Measurements from ENCODE around the gene SCFD2.
"Not testable (repeated sequence)": the region's sequence is repeated elsewhere in the genome, so short reads cannot be mapped to it uniquely, and the experiment has no call there.

SCFD2 gene

GRCh38 chr4:53040851-53041250 is 325.0 kb downstream of the SCFD2 start:
- no peak for DNase-seq

- no peak for DNase-seq
These were observed 325.4 kb downstream of the SCFD2 start for GRCh38 chr4:53040459-53040815.

GRCh38 chr4:53039741-53040458 is 326.0 kb downstream of the SCFD2 start:
- no peak for DNase-seq

- DNase-seq = no peak
These were observed 328.0 kb downstream of the SCFD2 start for GRCh38 chr4:53037892-53038291.

- DNase-seq = not testable (repeated sequence)
These were observed 333.0 kb downstream of the SCFD2 start for GRCh38 chr4:53032908-53033307.

- DNase-seq = no peak
These were observed 339.6 kb downstream of the SCFD2 start for GRCh38 chr4:53026233-53026632.

GRCh38 chr4:53023677-53024299 is 342.1 kb downstream of the SCFD2 start:
- no peak for DNase-seq

GRCh38 chr4:53022513-53023100 is 343.3 kb downstream of the SCFD2 start:
- DNase-seq = no peak

GRCh38 chr4:53021754-53022512 is 343.9 kb downstream of the SCFD2 start:
- DNase-seq = no peak

GRCh38 chr4:53019485-53020382 is 346.1 kb downstream of the SCFD2 start:
- DNase-seq = no peak

GRCh38 chr4:53018471-53018870 is 347.4 kb downstream of the SCFD2 start:
- DNase-seq = no peak

- DNase-seq = no peak
These were observed 349.6 kb downstream of the SCFD2 start for GRCh38 chr4:53016099-53016820.

GRCh38 chr4:53015681-53016080 is 350.2 kb downstream of the SCFD2 start:
- no peak for DNase-seq

- DNase-seq = no peak
These were observed 351.0 kb downstream of the SCFD2 start for GRCh38 chr4:53014881-53015280.

GRCh38 chr4:53013873-53014775 is 351.7 kb downstream of the SCFD2 start:
- no peak for DNase-seq

GRCh38 chr4:53012738-53013137 is 353.1 kb downstream of the SCFD2 start:
- no peak for DNase-seq

GRCh38 chr4:53011259-53011905 is 354.5 kb downstream of the SCFD2 start:
- DNase-seq = no peak

GRCh38 chr4:53010318-53010717 is 355.5 kb downstream of the SCFD2 start:
- DNase-seq = no peak

- no peak for DNase-seq
These were observed 356.0 kb downstream of the SCFD2 start for GRCh38 chr4:53009824-53010223.

GRCh38 chr4:53007024-53007423 is 358.8 kb downstream of the SCFD2 start:
- no peak for DNase-seq

All from activated CD8-positive, alpha-beta memory T cell treated with anti-CD3 and anti-CD28 coated beads, Interleukin-2, amount 50 U/mL, for 48 hours (primary cell).